Upper lobe of left lung (tissue), 6 donors: ENCODE measurements around the gene EIPR1. TPM values are rescaled to one million over a fixed set of nuclear protein-coding genes. Genes with fewer than 3 reads are reported as not detected.

Experiments
- ATAC-seq, 2 donors: fragments of 200-7000 bp; cut with Tn5 transposase; one replicate each; pipeline ENCODE4 v1.9.1; 2022; ENCODE audit warnings: mild to moderate bottlenecking in 2 of 2, moderate library complexity in 2 of 2; ENCODE audit not compliant: low FRiP score in 2 of 2
- DNase-seq, 2 donors: peaks; one replicate each; pipeline ENCODE4 v3.0.0-alpha.2; 2019 to 2020
- H3K27ac ChIP-seq, 4 donors: fragments of 200-600 bp; sonication (generic); one replicate each; pipeline ENCODE4 v1.5.1; 2016 to 2019
- H3K27me3 ChIP-seq, 4 donors: fragments of 200-600 bp; sonication (generic); one replicate each; pipeline ENCODE4 v1.5.1; 2017 to 2019
- H3K36me3 ChIP-seq, 4 donors: fragments of 200-600 bp; sonication (generic); one replicate each; pipeline ENCODE4 v1.5.1; 2016 to 2019
- H3K4me1 ChIP-seq, 4 donors: fragments of 200-600 bp; sonication (generic); one replicate each; pipeline ENCODE4 v1.5.1; 2018 to 2019
- H3K4me3 ChIP-seq, 4 donors: fragments of 200-600 bp; sonication (generic); one replicate each; pipeline ENCODE4 v1.5.1; 2017 to 2019; ENCODE audit warnings: mild to moderate bottlenecking in 2 of 4, moderate library complexity in 1 of 4
- H3K9me3 ChIP-seq, 4 donors: fragments of 200-600 bp; sonication (generic); one replicate each; pipeline ENCODE4 v1.5.1; 2018 to 2019
- CTCF ChIP-seq, 6 experiments: fragments of 450-650 bp in 4 of 6; fragments of 200-600 bp in 2 of 6; sonication (generic) in 2 of 6; IDR thresholded peaks; one replicate each; pipeline ENCODE4 v1.5.1; 2016 to 2019; ENCODE audit warnings: antibody characterized with exemption in 6 of 6
- EP300 ChIP-seq, 4 donors: sonication (generic); formaldehyde crosslinking; IDR thresholded peaks; one replicate each; pipeline ENCODE4 v1.5.1; 2017; ENCODE audit warnings: antibody characterized with exemption in 4 of 4, control low read depth in 2 of 4
- POLR2A ChIP-seq, 4 donors: fragments of 450-650 bp; IDR thresholded peaks; one replicate each; pipeline ENCODE4 v1.5.1; 2016 to 2017; ENCODE audit warnings: antibody characterized with exemption in 4 of 4, mild to moderate bottlenecking in 2 of 4
- POLR2AphosphoS5 ChIP-seq, 2 donors: sonication (generic); formaldehyde crosslinking; IDR thresholded peaks; one replicate each; pipeline ENCODE4 v1.5.1; 2017; ENCODE audit warnings: antibody characterized with exemption in 2 of 2
- WGBS, 2 donors: methylation state at CpG; one replicate each; pipeline ENCODE4 v1.1.5; 2017 to 2018; 5-methylcytosine and 5-hydroxymethylcytosine counted together
- total RNA-seq, 6 donors: library from RNA; depleted of rRNA in 4 of 6; stranded (reverse); fragments of >200 nt in 4 of 6; gene quantifications; one replicate each; pipeline versions ENCODE4 v1.1.0 to v1.2.1, GENCODE V29; 2016 to 2021
- donor health status: DM: no; HTN: no; CAD: no; lungs with moderate emphysema.
- donor health status: DM: no; HTN: yes; CAD: no; lungs with severe emphysema.

The EIPR1 gene
- total RNA-seq, 6 donors from 2014 or later, result 17.6 to 39.8 (median 23.6) TPM

GRCh38 chr2:3148716-3149115 lies 228.9 kb downstream of the EIPR1 start:
- peak in 1 of 2 donors; percentile 30 for ATAC-seq

GRCh38 chr2:3147651-3148530 lies 229.7 kb downstream of the EIPR1 start:
- ATAC-seq (no peak), DNase-seq (peak in 1 of 2 donors; percentile 75)
- H3K4me3 ChIP-seq, result no peak overlapping the region
- no peaks in the 10 kb centered on the region for H3K36me3 ChIP-seq
- TF ChIP-seq EP300 (IDR thresholded peaks at IDR 0.05) (no peak), CTCF (IDR thresholded peaks at IDR 0.05) (no peak), POLR2A (IDR thresholded peaks at IDR 0.05) (no peak), POLR2AphosphoS5 (IDR thresholded peaks at IDR 0.05) (no peak)
- no peaks in the 10 kb centered on the region for H3K9me3 ChIP-seq
- H3K4me1 ChIP-seq, result no peaks in the 10 kb centered on the region
- 83 to 87% methylated on average over 22 to 39 of the region's 39 CpGs for WGBS, 2 donors
- H3K27ac ChIP-seq, result no peak overlapping the region
- H3K27me3 ChIP-seq, result no peaks in the 10 kb centered on the region

More at GRCh38 chr2:3148716-3149115, 228.9 kb downstream of the EIPR1 start:
- no peaks in the 10 kb centered on the region for H3K27me3 ChIP-seq
- DNase-seq, result peak in 1 of 2 donors; percentile 64
- TF ChIP-seq POLR2A (IDR thresholded peaks at IDR 0.05) (no peak), EP300 (IDR thresholded peaks at IDR 0.05) (no peak), CTCF (IDR thresholded peaks at IDR 0.05) (no peak), POLR2AphosphoS5 (IDR thresholded peaks at IDR 0.05) (no peak)
- H3K4me1 ChIP-seq, result no peaks in the 10 kb centered on the region
- H3K27ac ChIP-seq, result no peak overlapping the region
- H3K4me3 ChIP-seq, result no peak overlapping the region
- H3K9me3 ChIP-seq, result no peaks in the 10 kb centered on the region
- 91 to 92% methylated on average over 16 to 17 of the region's 17 CpGs for WGBS, 2 donors
- no peaks in the 10 kb centered on the region for H3K36me3 ChIP-seq

GRCh38 chr2:3146772-3147650 lies 230.6 kb downstream of the EIPR1 start:
- WGBS, 2 donors, result 75 to 83% methylated on average over 21 to 30 of the region's 30 CpGs
- no peaks in the 10 kb centered on the region for H3K9me3 ChIP-seq
- no peaks in the 10 kb centered on the region for H3K4me1 ChIP-seq
- H3K36me3 ChIP-seq, result no peaks in the 10 kb centered on the region
- H3K27me3 ChIP-seq, result no peaks in the 10 kb centered on the region
- H3K4me3 ChIP-seq, result no peak overlapping the region
- H3K27ac ChIP-seq, result no peak overlapping the region
- ATAC-seq (no peak), DNase-seq (no peak)
- no peak for TF ChIP-seq EP300 (IDR thresholded peaks at IDR 0.05)
- no peak for TF ChIP-seq POLR2AphosphoS5 (IDR thresholded peaks at IDR 0.05)
- TF ChIP-seq CTCF (IDR thresholded peaks at IDR 0.05), result no peak
- no peak for TF ChIP-seq POLR2A (IDR thresholded peaks at IDR 0.05)

- Histone ChIP-seq H3K4me1 (no peaks in the 10 kb centered on the region), H3K36me3 (no peaks in the 10 kb centered on the region), H3K4me3 (no peak overlapping the region), H3K27me3 (no peaks in the 10 kb centered on the region), H3K27ac (no peak overlapping the region), H3K9me3 (no peaks in the 10 kb centered on the region)
- no peak for TF ChIP-seq EP300 (IDR thresholded peaks at IDR 0.05)
- TF ChIP-seq POLR2A (IDR thresholded peaks at IDR 0.05), result no peak
- no peak for TF ChIP-seq POLR2AphosphoS5 (IDR thresholded peaks at IDR 0.05)
- no peak for TF ChIP-seq CTCF (IDR thresholded peaks at IDR 0.05)
- DNase-seq (no peak), ATAC-seq (no peak)
- WGBS, 2 donors, result 54 to 64% methylated on average over 7 to 8 of the region's 8 CpGs
Observed at GRCh38 chr2:3146175-3146574, 231.4 kb downstream of the EIPR1 start.
